ENCODE data around the gene ERAL1. TPM values are rescaled to one million over a fixed set of nuclear protein-coding genes. Genes with fewer than 3 reads are reported as not detected.

The ERAL1 gene
- 32.4 and 64.1 TPM in 2 replicates for total RNA-seq

DNA sequence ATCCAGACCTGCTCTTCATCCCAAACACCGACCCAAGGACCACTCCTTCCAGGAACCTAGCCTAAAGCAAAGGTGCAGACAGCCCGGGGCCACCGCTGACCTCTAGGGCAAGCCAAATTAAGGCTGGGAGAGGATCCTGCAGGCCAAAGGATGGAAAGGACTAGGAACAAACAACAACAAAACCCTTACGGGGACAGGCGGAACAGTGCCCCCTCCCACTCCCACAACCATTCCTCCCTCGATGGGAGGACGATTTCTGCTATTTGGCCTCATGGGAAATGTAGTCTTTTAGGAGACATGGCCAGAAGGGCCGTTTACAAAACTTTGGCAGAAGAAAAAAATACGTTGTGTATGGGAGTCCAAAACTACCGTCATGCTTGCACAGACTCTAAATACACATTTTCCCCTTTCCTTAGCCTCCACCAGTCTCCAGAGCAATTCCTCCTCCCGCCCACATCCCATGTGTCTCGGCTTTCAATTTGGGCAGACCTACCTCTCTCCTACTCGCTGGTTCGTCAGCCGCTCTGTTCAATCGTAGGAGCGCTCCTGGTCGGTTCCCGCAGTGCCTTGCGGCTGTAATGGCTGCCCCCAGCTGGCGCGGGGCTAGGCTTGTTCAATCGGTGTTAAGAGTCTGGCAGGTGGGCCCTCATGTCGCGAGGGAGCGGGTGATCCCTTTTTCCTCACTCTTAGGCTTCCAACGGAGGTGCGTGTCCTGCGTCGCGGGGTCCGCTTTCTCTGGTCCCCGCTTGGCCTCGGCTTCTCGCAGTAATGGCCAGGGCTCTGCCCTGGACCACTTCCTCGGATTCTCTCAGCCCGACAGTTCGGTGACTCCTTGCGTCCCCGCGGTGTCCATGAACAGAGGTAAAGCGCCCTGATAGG is at the start of gene ERAL1:
Gene ERAL1, plus strand, starts transcription at position 560 of the 879 bp plus-strand sequence. Its CDS starts 19 bp downstream, at position 579.

DNA sequence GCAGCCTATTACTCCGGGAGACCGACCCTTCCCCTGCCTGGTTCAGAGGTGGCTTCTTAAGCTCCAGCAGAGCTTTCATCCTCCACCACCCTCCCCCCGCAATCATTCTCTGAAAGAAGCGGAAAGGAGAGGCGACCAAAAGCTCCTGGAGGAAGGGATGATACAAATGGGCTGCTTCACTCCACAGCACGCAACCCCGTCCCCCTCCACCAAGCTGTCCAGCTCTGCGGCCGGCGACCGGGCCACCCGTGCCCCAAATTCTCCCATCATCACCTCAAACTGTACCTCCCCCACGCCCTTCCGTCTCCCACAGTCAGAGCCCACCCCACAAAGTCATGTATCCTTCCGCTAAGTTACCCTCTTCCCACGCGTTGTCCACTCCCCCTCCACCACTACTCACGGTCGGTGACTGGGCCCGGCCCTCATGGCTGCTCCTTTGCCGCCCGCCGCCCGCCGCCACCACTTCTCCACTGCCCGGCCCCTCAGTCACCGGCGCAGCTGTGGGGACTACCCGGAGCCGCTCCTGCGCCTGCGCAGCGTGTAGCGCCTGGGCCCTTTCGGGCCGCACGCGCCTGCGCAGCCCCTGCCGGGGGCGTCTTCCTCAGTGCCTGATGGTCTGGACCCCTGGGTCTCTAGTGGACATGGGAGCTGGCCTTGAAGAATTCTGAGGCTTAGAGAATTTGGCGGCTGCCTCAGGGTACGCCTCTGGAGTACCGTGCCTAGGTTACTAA is 12.4 kb upstream of the ERAL1 start, which contains the start of gene FAM222B:
Gene FAM222B, minus strand, starts transcription at position 509 of the 731 bp plus-strand sequence. CDS start 76,123 bp downstream, outside the sequence.

DNA sequence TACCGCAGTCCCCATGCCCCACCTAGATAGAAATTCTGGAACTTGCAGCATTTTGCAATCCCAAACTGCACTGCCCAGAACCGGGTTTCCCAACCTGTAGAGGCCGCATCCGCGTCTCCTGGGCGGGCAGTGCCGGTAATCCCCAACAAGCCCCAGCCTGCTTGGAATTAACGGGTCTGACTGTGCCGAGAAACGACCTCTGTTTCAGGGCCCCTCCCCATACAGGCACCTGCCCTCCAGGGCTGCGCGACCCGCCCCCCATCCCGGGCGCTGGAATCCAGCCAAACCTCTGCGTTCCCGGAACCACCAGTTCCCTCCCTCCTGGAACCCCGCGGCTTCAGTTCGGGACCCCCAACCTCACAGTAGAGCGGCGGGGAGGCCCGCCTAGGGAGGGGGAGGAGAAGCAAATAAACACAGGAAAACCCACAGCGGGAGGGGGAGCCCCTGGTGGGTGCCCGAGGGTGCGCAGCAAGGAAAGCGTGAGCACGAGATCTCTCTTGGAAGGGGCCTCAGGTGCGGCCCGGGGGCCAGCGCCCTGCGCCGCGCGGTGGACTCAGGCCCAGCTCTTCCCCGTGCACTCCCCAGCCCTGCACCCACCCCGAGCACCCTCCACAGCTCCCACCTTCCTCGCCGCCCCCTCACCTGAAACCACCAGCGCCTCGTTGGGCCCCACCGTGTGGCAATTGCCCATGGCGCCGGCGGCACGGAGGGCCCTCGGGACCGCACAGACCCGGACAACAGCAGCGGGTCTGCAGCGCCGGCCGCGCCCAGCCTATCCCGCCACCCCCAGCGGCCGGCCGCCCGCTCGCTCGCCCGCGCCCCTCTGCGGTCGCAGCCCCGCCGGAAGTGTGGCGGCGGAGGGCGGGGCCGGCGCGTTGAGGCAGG is 42.3 kb downstream of the ERAL1 start, which contains the start of gene FLOT2:
Gene FLOT2, minus strand, starts transcription at position 850 of the 885 bp plus-strand sequence. Its CDS starts 159 bp downstream, at position 691.

DNA sequence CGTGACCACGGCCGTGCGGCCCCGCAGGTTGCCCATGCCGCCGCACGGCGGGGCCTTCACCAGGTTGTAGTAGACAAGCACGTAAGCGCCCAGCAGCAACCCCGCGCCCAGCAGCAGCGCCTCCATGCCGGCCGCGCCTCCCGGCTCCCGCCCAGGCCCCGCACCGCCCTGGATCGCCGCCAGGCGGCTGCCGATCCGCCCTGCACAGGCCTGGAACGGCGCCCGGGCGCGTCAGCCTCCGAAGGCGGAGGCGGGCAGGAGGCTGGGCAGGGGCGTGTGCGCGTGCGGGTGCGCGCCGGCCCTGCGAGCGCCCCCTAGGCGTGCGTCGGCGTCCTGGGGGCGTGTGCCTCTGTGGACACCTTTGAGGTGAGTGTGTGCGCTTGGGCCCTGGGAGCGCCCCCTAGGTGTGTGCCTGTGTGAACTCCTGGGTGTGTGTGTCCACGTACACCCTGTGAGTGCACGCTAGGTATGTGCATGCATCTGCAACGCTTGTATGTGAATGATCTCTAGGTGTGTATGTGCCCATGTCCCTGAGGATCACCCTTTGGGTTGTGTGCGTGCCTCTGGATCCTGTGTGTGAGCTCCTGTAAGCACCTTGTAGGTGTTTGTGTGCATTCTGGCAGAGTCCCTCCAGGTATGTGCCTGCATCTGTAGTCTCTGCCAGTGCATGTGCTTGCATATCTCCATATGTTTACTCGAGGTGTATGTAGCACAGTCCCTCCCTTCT is 48.2 kb downstream of the ERAL1 start, which contains the start of gene DHRS13:
Gene DHRS13, minus strand, starts transcription at position 261 of the 727 bp plus-strand sequence. Its CDS starts 135 bp downstream, at position 126.

Small RNAs within 50 kb of the gene (small RNA-seq; reads per million reads assigned to genes)
- not detected for gene RF00019 (ENCODE audit: low replicate concordance)

Other genes starting within 250 kb of the ERAL1 start
- 2.6 and 7.6 TPM in 2 replicates for gene RSKR, start 240.8 kb upstream of the ERAL1 start, total RNA-seq
- gene BLTP2, start 209.9 kb upstream of the ERAL1 start, total RNA-seq = 103 and 183 TPM in 2 replicates
- gene SDF2, start 193.1 kb upstream of the ERAL1 start, total RNA-seq = 36.5 and 44.2 TPM in 2 replicates
- 61.3 and 66.7 TPM in 2 replicates for gene SUPT6H, start 192.8 kb upstream of the ERAL1 start, total RNA-seq
- 0.44 and 0.86 TPM in 2 replicates for gene PROCA1, start 143.1 kb upstream of the ERAL1 start, total RNA-seq
- 200 and 222 TPM in 2 replicates for gene RAB34, start 137.1 kb upstream of the ERAL1 start, total RNA-seq
- gene RPL23A, start 135.0 kb upstream of the ERAL1 start, total RNA-seq = 341 and 470 TPM in 2 replicates
- gene TLCD1, start 128.8 kb upstream of the ERAL1 start, total RNA-seq = 4.2 TPM in 2 replicates
- gene NEK8, start 126.2 kb upstream of the ERAL1 start, total RNA-seq = 3.3 and 8.5 TPM in 2 replicates
- gene TRAF4, start 111.0 kb upstream of the ERAL1 start, total RNA-seq = 32.6 and 65.3 TPM in 2 replicates
- gene FAM222B, start 12.2 kb upstream of the ERAL1 start, total RNA-seq = 9.6 and 11.5 TPM in 2 replicates
- gene FLOT2, start 42.7 kb downstream of the ERAL1 start, total RNA-seq = 44.5 and 59.7 TPM in 2 replicates
- 4.4 and 6.3 TPM in 2 replicates for gene DHRS13, start 48.1 kb downstream of the ERAL1 start, total RNA-seq
- 43.8 and 44.6 TPM in 2 replicates for gene PHF12, start 96.5 kb downstream of the ERAL1 start, total RNA-seq
- not detected in 2 replicates for gene SEZ6, start 151.0 kb downstream of the ERAL1 start, total RNA-seq
- 1.3 and 2.6 TPM in 2 replicates for gene PIPOX, start 188.1 kb downstream of the ERAL1 start, total RNA-seq

Data from placental pericyte (primary cell).